ENCODE measurements around the gene MRPL40.

The MRPL40 gene

GRCh38 chr22:19406281-19406811, 26.0 kb upstream of the MRPL40 start:
- no peak for DNase-seq (ENCODE audit: extremely low spot score, insufficient read length, low read depth)
- no peak for FAIRE-seq

- DNase-seq (ENCODE audit: extremely low spot score, insufficient read length, low read depth), result no peak
- FAIRE-seq, result no peak
Measured at GRCh38 chr22:19406846-19407245, 25.5 kb upstream of the MRPL40 start.

GRCh38 chr22:19407649-19408606, 24.4 kb upstream of the MRPL40 start:
- DNase-seq (ENCODE audit: extremely low spot score, insufficient read length, low read depth) (no peak), FAIRE-seq (no peak)

GRCh38 chr22:19410941-19411689, 21.2 kb upstream of the MRPL40 start:
- DNase-seq (ENCODE audit: extremely low spot score, insufficient read length, low read depth), result no peak
- no peak for FAIRE-seq

GRCh38 chr22:19411690-19412045, 20.7 kb upstream of the MRPL40 start:
- DNase-seq (ENCODE audit: extremely low spot score, insufficient read length, low read depth), result no peak
- no peak for FAIRE-seq

- no peak for DNase-seq (ENCODE audit: extremely low spot score, insufficient read length, low read depth)
- no peak for FAIRE-seq
Measured at GRCh38 chr22:19412478-19412877, 19.9 kb upstream of the MRPL40 start.

- DNase-seq (ENCODE audit: extremely low spot score, insufficient read length, low read depth), result no peak
- FAIRE-seq, result no peak
Measured at GRCh38 chr22:19412923-19413322, 19.4 kb upstream of the MRPL40 start.

- FAIRE-seq (no peak), DNase-seq (ENCODE audit: extremely low spot score, insufficient read length, low read depth) (no peak)
Measured at GRCh38 chr22:19419086-19419463, 13.3 kb upstream of the MRPL40 start.

- FAIRE-seq (peak; percentile 70), DNase-seq (ENCODE audit: extremely low spot score, insufficient read length, low read depth) (no peak)
Measured at GRCh38 chr22:19419464-19420178, 12.7 kb upstream of the MRPL40 start.

GRCh38 chr22:19420321-19420720, 12.0 kb upstream of the MRPL40 start:
- DNase-seq (ENCODE audit: extremely low spot score, insufficient read length, low read depth) (no peak), FAIRE-seq (no peak)

- no peak for FAIRE-seq
- no peak for DNase-seq (ENCODE audit: extremely low spot score, insufficient read length, low read depth)
Measured at GRCh38 chr22:19422440-19423301, 9.7 kb upstream of the MRPL40 start.

GRCh38 chr22:19424186-19424500, 8.2 kb upstream of the MRPL40 start:
- FAIRE-seq (no peak), DNase-seq (ENCODE audit: extremely low spot score, insufficient read length, low read depth) (no peak)

GRCh38 chr22:19429950-19430889, 2.1 kb upstream of the MRPL40 start:
- no peak for DNase-seq (ENCODE audit: extremely low spot score, insufficient read length, low read depth)
- FAIRE-seq, result peak; percentile 45

GRCh38 chr22:19430890-19431541, 1.3 kb upstream of the MRPL40 start:
- DNase-seq (ENCODE audit: extremely low spot score, insufficient read length, low read depth) (no peak), FAIRE-seq (no peak)

- DNase-seq (ENCODE audit: extremely low spot score, insufficient read length, low read depth) (peak; percentile 69), FAIRE-seq (no peak)
Measured at GRCh38 chr22:19431649-19432132, 654 bp upstream of the MRPL40 start, which contains the start of gene HIRA. Gene HIRA, minus strand, starts transcription at chr22:19431733. Its CDS starts 257 bp downstream, at chr22:19431476.

GRCh38 chr22:19434401-19434800, 2.1 kb downstream of the MRPL40 start:
- DNase-seq (ENCODE audit: extremely low spot score, insufficient read length, low read depth) (no peak), FAIRE-seq (no peak)

GRCh38 chr22:19434829-19435580, 2.7 kb downstream of the MRPL40 start:
- FAIRE-seq (no peak), DNase-seq (ENCODE audit: extremely low spot score, insufficient read length, low read depth) (no peak)
